ENCODE data around the gene PUS1.

PUS1 gene

GRCh38 chr12:131919051-131919347, 10.1 kb upstream of the PUS1 start:
- peaks cover 12% of the 10 kb centered on the region for H3K36me3 ChIP-seq (ENCODE audit: low read depth)
- no peaks in the 10 kb centered on the region for H3K27me3 ChIP-seq (ENCODE audit: insufficient read depth, poor library complexity, severe bottlenecking)
- ATAC-seq (ENCODE audit: low read depth) = no peak
- DNase-seq (ENCODE audit: low spot score) = no peak
- H3K9me3 ChIP-seq (ENCODE audit: severe bottlenecking) = no peaks in the 10 kb centered on the region
- TF ChIP-seq CTCF (IDR thresholded peaks at IDR 0.05; ENCODE audit: poor library complexity, severe bottlenecking) = no peak
- H3K4me1 ChIP-seq (ENCODE audit: insufficient read depth, poor library complexity, severe bottlenecking) = no peaks in the 10 kb centered on the region
- no peak overlapping the region for H3K4me3 ChIP-seq (ENCODE audit: severe bottlenecking)
- no peak overlapping the region for H3K27ac ChIP-seq (ENCODE audit: poor library complexity, severe bottlenecking)

- DNase-seq (ENCODE audit: low spot score) (no peak), ATAC-seq (ENCODE audit: low read depth) (0 out of 3 replicates have a peak, but pooled peaks have one; percentile 7)
Observed at GRCh38 chr12:131919366-131920156, 9.5 kb upstream of the PUS1 start.

GRCh38 chr12:131920157-131920508, 8.9 kb upstream of the PUS1 start:
- Histone ChIP-seq H3K27me3 (ENCODE audit: insufficient read depth, poor library complexity, severe bottlenecking) (no peaks in the 10 kb centered on the region), H3K9me3 (ENCODE audit: severe bottlenecking) (no peaks in the 10 kb centered on the region), H3K27ac (ENCODE audit: poor library complexity, severe bottlenecking) (no peak overlapping the region), H3K4me3 (ENCODE audit: severe bottlenecking) (no peak overlapping the region), H3K36me3 (ENCODE audit: low read depth) (peaks cover 5% of the 10 kb centered on the region; the same call in 1 of the 2 replicates), H3K4me1 (ENCODE audit: insufficient read depth, poor library complexity, severe bottlenecking) (no peaks in the 10 kb centered on the region)
- TF ChIP-seq CTCF (IDR thresholded peaks at IDR 0.05; ENCODE audit: poor library complexity, severe bottlenecking) = no peak
- no peak for ATAC-seq (ENCODE audit: low read depth)
- DNase-seq (ENCODE audit: low spot score) = no peak

More at GRCh38 chr12:131919366-131920156, 9.5 kb upstream of the PUS1 start:
- Histone ChIP-seq H3K4me1 (ENCODE audit: insufficient read depth, poor library complexity, severe bottlenecking) (no peaks in the 10 kb centered on the region), H3K4me3 (ENCODE audit: severe bottlenecking) (no peak overlapping the region), H3K9me3 (ENCODE audit: severe bottlenecking) (no peaks in the 10 kb centered on the region), H3K27me3 (ENCODE audit: insufficient read depth, poor library complexity, severe bottlenecking) (no peaks in the 10 kb centered on the region), H3K36me3 (ENCODE audit: low read depth) (peaks cover 6% of the 10 kb centered on the region; the same call in 1 of the 2 replicates), H3K27ac (ENCODE audit: poor library complexity, severe bottlenecking) (no peak overlapping the region)
- no peak for TF ChIP-seq CTCF (IDR thresholded peaks at IDR 0.05; ENCODE audit: poor library complexity, severe bottlenecking)

GRCh38 chr12:131920902-131921840, 7.9 kb upstream of the PUS1 start:
- H3K4me3 ChIP-seq (ENCODE audit: severe bottlenecking) = no peak overlapping the region
- no peak overlapping the region for H3K27ac ChIP-seq (ENCODE audit: poor library complexity, severe bottlenecking)
- TF ChIP-seq CTCF (IDR thresholded peaks at IDR 0.05; ENCODE audit: poor library complexity, severe bottlenecking) = no peak
- no peaks in the 10 kb centered on the region for H3K36me3 ChIP-seq (ENCODE audit: low read depth)
- no peaks in the 10 kb centered on the region for H3K27me3 ChIP-seq (ENCODE audit: insufficient read depth, poor library complexity, severe bottlenecking)
- H3K4me1 ChIP-seq (ENCODE audit: insufficient read depth, poor library complexity, severe bottlenecking) = no peaks in the 10 kb centered on the region
- DNase-seq (ENCODE audit: low spot score) (no peak), ATAC-seq (ENCODE audit: low read depth) (no peak)
- H3K9me3 ChIP-seq (ENCODE audit: severe bottlenecking) = no peaks in the 10 kb centered on the region

Measured in RWPE2 (cell line).